Measurements from ENCODE around the gene IST1.
A peak's percentile ranks its signal among the peaks of the same experiment; 100 is the strongest.
"Not testable (repeated sequence)": the region's sequence is repeated elsewhere in the genome, so short reads cannot be mapped to it uniquely, and the experiment has no call there.

IST1 gene

GRCh38 chr16:71894921-71895678, at the start of gene IST1:
Gene IST1 (plus strand): TSS chr16:71895531. CDS start chr16:71915641, 20,110 bp downstream.
- DNase-seq (ENCODE audit: low spot score): peak; percentile 99

- DNase-seq (ENCODE audit: low spot score): peak; percentile 92
These were observed 49.5 kb upstream of the IST1 start, which contains the start of gene ATXN1L for GRCh38 chr16:71845639-71846430. Gene ATXN1L (plus strand): TSS chr16:71845976. CDS start chr16:71849741, 3,765 bp downstream.

GRCh38 chr16:71846431-71846830, 48.9 kb upstream of the IST1 start:
- peak; percentile 11 for DNase-seq (ENCODE audit: low spot score)

GRCh38 chr16:71847096-71847495, 48.2 kb upstream of the IST1 start:
- no peak for DNase-seq (ENCODE audit: low spot score)

- no peak for DNase-seq (ENCODE audit: low spot score)
These were observed 46.7 kb upstream of the IST1 start for GRCh38 chr16:71848622-71849021.

- DNase-seq (ENCODE audit: low spot score): no peak
These were observed 43.6 kb upstream of the IST1 start for GRCh38 chr16:71851746-71852145.

- DNase-seq (ENCODE audit: low spot score): no peak
These were observed 43.2 kb upstream of the IST1 start for GRCh38 chr16:71852158-71852557.

GRCh38 chr16:71852561-71852960, 42.8 kb upstream of the IST1 start:
- no peak for DNase-seq (ENCODE audit: low spot score)

- DNase-seq (ENCODE audit: low spot score): no peak
These were observed 41.9 kb upstream of the IST1 start for GRCh38 chr16:71853413-71853812.

GRCh38 chr16:71854369-71854948, 40.9 kb upstream of the IST1 start:
- DNase-seq (ENCODE audit: low spot score): no peak

GRCh38 chr16:71855937-71856662, 39.2 kb upstream of the IST1 start:
- peak; percentile 65 for DNase-seq (ENCODE audit: low spot score)

- no peak for DNase-seq (ENCODE audit: low spot score)
These were observed 35.4 kb upstream of the IST1 start for GRCh38 chr16:71859762-71860521.

- DNase-seq (ENCODE audit: low spot score): no peak
These were observed 31.3 kb upstream of the IST1 start for GRCh38 chr16:71863995-71864394.

GRCh38 chr16:71865173-71865863, 30.0 kb upstream of the IST1 start:
- DNase-seq (ENCODE audit: low spot score): no peak

GRCh38 chr16:71867175-71867574, 28.2 kb upstream of the IST1 start:
- DNase-seq (ENCODE audit: low spot score): not testable (repeated sequence)

GRCh38 chr16:71867939-71868338, 27.4 kb upstream of the IST1 start:
- DNase-seq (ENCODE audit: low spot score): no peak

GRCh38 chr16:71869089-71869488, 26.2 kb upstream of the IST1 start:
- DNase-seq (ENCODE audit: low spot score): no peak

GRCh38 chr16:71870818-71871217, 24.5 kb upstream of the IST1 start:
- no peak for DNase-seq (ENCODE audit: low spot score)

GRCh38 chr16:71873199-71873598, 22.1 kb upstream of the IST1 start:
- no peak for DNase-seq (ENCODE audit: low spot score)

- DNase-seq (ENCODE audit: low spot score): no peak
These were observed 16.4 kb upstream of the IST1 start for GRCh38 chr16:71878911-71879310.

- no peak for DNase-seq (ENCODE audit: low spot score)
These were observed 15.2 kb upstream of the IST1 start for GRCh38 chr16:71880176-71880575.
